ENCODE measurements around the gene PDE2A. TPM values are rescaled to one million over a fixed set of nuclear protein-coding genes. Genes with fewer than 3 reads are reported as not detected.

PDE2A gene
- total and polyA plus RNA-seq, 7 donors, result 6.0 to 20.1 (median 8.8) TPM

- H3K36me3 ChIP-seq (ENCODE audit: insufficient read depth in 1 of 2, low read depth in 1 of 2), result no peaks in the 10 kb centered on the region
- no peak for DNase-seq
- WGBS, 3 donors, result 83 to 87% (median 84%) methylated on average over 9 of the region's 9 CpGs
- H3K4me1 ChIP-seq, result no peaks in the 10 kb centered on the region
- TF ChIP-seq CTCF (IDR thresholded peaks at IDR 0.05), result no peak
- H3K9me3 ChIP-seq, result no peaks in the 10 kb centered on the region
- H3K27ac ChIP-seq, result no peak overlapping the region
- no peak for ATAC-seq
- H3K4me3 ChIP-seq, result no peak overlapping the region
- peaks cover 0 to 5% (median 2%) of the 10 kb centered on the region in 3 donors for H3K27me3 ChIP-seq (ENCODE audit: insufficient read depth in 3 of 3, low read length in 2 of 3)
- intact Hi-C loops (cut with DNase I), result no loop called here
Observed at GRCh38 chr11:72661486-72661885, 12.7 kb downstream of the PDE2A start.

DNA sequence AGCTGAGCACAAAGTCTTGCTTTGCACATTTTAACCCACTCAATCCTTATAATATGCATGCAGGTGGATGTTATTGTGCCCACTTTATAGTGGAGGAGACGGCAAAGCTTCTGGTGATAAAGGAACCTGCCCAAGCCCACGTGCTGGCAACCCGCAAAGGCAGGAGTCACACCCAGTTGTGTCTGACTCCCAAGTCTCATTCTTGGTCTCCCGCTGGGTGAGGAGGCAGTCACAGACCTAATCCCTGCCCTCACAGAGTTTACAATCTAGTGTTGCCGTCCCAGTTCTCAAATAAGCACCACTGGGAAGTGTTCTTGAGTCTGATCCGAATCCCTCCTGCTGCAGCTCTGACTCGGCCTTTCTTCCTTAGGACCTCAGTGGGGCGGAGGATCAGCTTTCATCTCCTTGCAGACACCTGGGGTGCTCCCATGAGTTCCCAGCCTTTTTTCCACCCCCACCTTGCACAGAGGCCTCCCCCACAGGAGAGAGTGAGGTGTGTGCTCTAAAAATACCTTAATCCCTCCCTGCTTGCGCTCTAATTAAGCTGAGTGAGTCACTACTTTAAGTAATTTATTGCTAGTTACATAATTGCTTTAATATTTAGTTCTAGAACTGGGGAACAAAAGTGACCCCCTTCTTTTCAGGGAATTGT is 15.1 kb downstream of the PDE2A start:
- DNase-seq, result no peak
- no peak for TF ChIP-seq CTCF (IDR thresholded peaks at IDR 0.05)
- Histone ChIP-seq H3K27me3 (ENCODE audit: insufficient read depth in 3 of 3, low read length in 2 of 3) (peaks cover 0 to 4% (median 2%) of the 10 kb centered on the region in 3 donors), H3K27ac (no peak overlapping the region), H3K9me3 (no peaks in the 10 kb centered on the region), H3K4me3 (no peak overlapping the region), H3K36me3 (ENCODE audit: insufficient read depth in 1 of 2, low read depth in 1 of 2) (no peaks in the 10 kb centered on the region), H3K4me1 (no peaks in the 10 kb centered on the region)
- peak in 1 of 4 donors; percentile 57 for ATAC-seq
- intact Hi-C loops (cut with DNase I), result no loop called here
- WGBS, 3 donors, result 76 to 79% (median 78%) methylated on average over 9 of the region's 9 CpGs

DNA sequence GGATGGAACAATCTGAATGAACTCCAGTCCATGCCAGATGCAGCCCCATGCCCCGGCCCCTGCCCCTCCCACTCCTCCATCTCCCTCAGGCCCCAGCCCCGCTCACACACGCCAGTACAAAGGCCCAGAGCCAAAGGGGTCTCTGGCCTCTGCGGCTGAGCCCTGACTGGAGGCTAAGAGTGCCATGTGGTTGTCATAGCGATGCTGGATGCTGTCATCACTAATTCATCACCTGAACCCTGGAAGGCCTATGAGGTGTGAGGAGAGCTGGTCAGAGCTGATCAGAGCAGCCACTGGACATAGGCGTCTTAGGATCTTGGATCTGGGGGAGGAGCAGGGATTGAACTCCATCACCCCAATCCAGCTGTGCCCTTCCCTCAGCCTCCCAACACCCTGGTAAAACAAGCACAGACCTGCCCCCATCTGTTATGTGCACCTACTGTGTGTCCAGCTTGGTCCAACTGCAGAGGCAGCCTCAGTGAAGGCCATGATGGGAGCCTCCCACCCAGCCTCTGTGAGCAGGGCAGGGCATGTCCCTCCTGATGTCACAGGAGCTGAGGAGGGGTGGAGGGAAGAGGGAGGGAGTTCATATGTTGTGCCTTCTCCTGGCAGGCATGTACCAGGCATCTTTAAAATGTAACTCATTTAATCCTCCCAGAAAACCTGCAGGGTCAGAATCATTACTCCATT is 16.7 kb downstream of the PDE2A start:
- Histone ChIP-seq H3K27ac (no peak overlapping the region), H3K4me3 (no peak overlapping the region), H3K27me3 (ENCODE audit: insufficient read depth in 3 of 3, low read length in 2 of 3) (peaks cover 0 to 2% (median 0%) of the 10 kb centered on the region in 3 donors), H3K36me3 (ENCODE audit: insufficient read depth in 1 of 2, low read depth in 1 of 2) (no peaks in the 10 kb centered on the region), H3K9me3 (no peaks in the 10 kb centered on the region), H3K4me1 (no peaks in the 10 kb centered on the region)
- no peak for ATAC-seq
- no peak for DNase-seq
- WGBS, 3 donors, result 73 to 84% (median 75%) methylated on average over 6 of the region's 6 CpGs
- TF ChIP-seq CTCF (IDR thresholded peaks at IDR 0.05), result no peak
- intact Hi-C loops (cut with DNase I), result no loop called here

- Histone ChIP-seq H3K27me3 (ENCODE audit: insufficient read depth in 3 of 3, low read length in 2 of 3) (peaks cover 0 to 2% (median 0%) of the 10 kb centered on the region in 3 donors), H3K9me3 (no peaks in the 10 kb centered on the region), H3K4me1 (no peaks in the 10 kb centered on the region), H3K27ac (no peak overlapping the region), H3K36me3 (ENCODE audit: insufficient read depth in 1 of 2, low read depth in 1 of 2) (no peaks in the 10 kb centered on the region), H3K4me3 (no peak overlapping the region)
- WGBS, 3 donors, result 76 to 78% (median 77%) methylated on average over 8 to 11 of the region's 11 CpGs
- ATAC-seq, result no peak
- no peak for DNase-seq
- intact Hi-C loops (cut with DNase I), result no loop called here
- no peak for TF ChIP-seq CTCF (IDR thresholded peaks at IDR 0.05)
Observed at GRCh38 chr11:72655896-72656464, 18.2 kb downstream of the PDE2A start.

Measured in psoas muscle (tissue), 8 donors.